ENCODE measurements around the gene HMGN1.
"Not testable (repeated sequence)": the region's sequence is repeated elsewhere in the genome, so short reads cannot be mapped to it uniquely, and the experiment has no call there.

The HMGN1 gene, protein sequence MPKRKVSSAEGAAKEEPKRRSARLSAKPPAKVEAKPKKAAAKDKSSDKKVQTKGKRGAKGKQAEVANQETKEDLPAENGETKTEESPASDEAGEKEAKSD

GRCh38 chr21:39348355-39349210 is at the start of gene HMGN1:
HMGN1 (minus strand) TSS chr21:39349088; CDS start chr21:39348917, 171 bp downstream.
- DNase-seq (ENCODE audit: low read depth in 4 of 4, low spot score in 1 of 4) = peak; percentile 72 to 88 (median 80)

GRCh38 chr21:39397646-39398385 is 48.9 kb upstream of the HMGN1 start:
- no peak for DNase-seq (ENCODE audit: low read depth in 4 of 4, low spot score in 1 of 4)

DNA sequence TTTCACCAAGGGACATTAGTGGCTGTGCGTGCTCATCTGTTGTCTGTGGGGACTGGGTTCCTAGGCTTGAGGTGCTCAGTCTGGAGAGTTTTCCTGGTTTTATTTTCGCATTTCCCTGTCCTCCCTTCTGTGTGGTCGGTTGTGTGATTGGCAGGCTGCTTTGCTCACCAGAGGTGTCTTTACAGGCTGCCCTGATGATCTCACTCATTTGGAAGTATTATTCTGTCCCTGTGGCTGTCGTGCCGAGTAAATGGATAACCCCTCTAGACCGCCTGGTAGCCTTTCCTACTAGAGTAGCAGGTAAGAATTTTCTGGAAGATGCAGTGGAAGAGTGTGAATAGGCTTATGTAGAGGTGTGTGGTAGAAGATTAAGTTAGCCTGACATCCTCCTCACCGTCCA is 44.1 kb upstream of the HMGN1 start:
- no peak for DNase-seq (ENCODE audit: low read depth in 4 of 4, low spot score in 1 of 4)

- DNase-seq (ENCODE audit: low read depth in 4 of 4, low spot score in 1 of 4) = no peak
These were observed 41.4 kb upstream of the HMGN1 start for GRCh38 chr21:39390212-39390765.

DNA sequence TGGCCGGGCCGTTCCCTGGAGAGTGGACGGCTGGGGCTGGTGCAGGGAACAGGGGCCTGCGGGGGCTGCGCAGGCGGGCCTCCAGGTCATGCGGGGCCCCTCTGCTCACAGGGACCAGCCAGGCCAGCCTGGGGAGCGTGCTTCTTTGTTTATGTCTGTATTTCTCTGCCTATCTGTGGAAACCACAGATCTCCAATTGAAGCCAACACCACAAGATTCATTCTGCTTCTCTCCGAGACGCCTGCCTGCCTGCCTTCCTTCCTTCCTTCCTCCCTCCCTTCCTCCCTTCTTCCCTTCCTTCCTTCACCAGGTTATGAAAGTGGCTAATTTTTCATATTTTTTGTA is 39.9 kb upstream of the HMGN1 start:
- no peak for DNase-seq (ENCODE audit: low read depth in 4 of 4, low spot score in 1 of 4)

GRCh38 chr21:39388038-39388810 is 39.3 kb upstream of the HMGN1 start:
- peak; percentile 83 to 93 (median 85) for DNase-seq (ENCODE audit: low read depth in 4 of 4, low spot score in 1 of 4)

GRCh38 chr21:39387461-39388037 is 38.7 kb upstream of the HMGN1 start:
- DNase-seq (ENCODE audit: low read depth in 4 of 4, low spot score in 1 of 4) = peak; percentile 87 to 92 (median 88)

GRCh38 chr21:39386899-39387298 is 38.0 kb upstream of the HMGN1 start:
- DNase-seq (ENCODE audit: low read depth in 4 of 4, low spot score in 1 of 4) = no peak

- DNase-seq (ENCODE audit: low read depth in 4 of 4, low spot score in 1 of 4) = no peak
These were observed 37.3 kb upstream of the HMGN1 start for GRCh38 chr21:39386194-39386593.

GRCh38 chr21:39385299-39386145 is 36.6 kb upstream of the HMGN1 start:
- DNase-seq (ENCODE audit: low read depth in 4 of 4, low spot score in 1 of 4) = peak in 3 of 4 experiments; percentile 7 to 54 (median 47)

DNA sequence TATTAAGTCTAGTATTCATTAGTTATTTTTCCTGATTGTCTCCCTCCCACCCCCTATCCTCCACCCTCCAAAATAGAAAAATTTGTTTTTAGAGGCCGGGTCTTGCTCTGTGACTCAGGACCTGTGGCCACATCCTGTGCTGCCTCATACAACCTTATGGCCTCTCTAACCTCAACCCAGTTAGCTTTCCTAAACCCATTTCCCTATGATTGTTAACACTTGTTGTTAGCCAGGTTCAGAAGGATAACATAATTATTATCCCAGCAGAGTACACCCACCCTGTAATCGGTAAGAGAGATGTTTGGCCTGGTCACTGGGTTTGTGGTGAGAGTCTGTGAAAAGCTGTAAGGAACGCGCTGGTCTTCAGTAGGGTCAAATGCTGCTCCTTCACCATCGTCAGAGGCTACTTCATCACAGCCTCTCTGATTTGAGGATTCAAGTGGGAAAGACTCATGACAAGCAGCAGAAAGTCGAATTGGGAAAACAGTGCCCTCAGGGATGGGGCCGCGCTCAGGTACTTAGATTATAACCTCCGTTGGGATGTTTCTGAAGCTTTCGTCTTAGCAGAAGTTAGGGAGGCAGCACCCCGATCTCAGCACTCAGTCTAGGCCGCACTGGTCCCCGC is 35.9 kb upstream of the HMGN1 start:
- DNase-seq (ENCODE audit: low read depth in 4 of 4, low spot score in 1 of 4) = no peak

DNA sequence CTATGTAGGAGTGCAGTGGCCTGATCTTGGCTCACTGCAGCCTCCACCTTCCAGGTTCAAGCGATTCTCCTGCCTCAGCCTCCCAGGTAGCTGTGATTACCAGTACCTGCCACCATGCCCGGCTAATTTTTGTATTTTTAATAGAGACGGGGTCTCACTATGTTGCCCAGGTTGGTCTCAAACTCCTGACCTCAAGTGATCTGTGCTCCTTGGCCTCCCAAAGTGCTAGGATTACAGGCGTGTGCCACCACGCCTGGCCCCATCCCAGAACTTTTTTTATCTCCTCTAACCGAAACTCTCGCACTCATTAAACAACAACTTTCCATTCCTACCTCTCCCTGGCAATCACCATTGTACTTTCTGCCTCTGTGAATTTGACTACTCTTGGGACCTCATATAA is 33.2 kb upstream of the HMGN1 start:
- not testable (repeated sequence) for DNase-seq (ENCODE audit: low read depth in 4 of 4, low spot score in 1 of 4)

- DNase-seq (ENCODE audit: low read depth in 4 of 4, low spot score in 1 of 4) = no peak
These were observed 32.1 kb upstream of the HMGN1 start for GRCh38 chr21:39381009-39381408.

DNA sequence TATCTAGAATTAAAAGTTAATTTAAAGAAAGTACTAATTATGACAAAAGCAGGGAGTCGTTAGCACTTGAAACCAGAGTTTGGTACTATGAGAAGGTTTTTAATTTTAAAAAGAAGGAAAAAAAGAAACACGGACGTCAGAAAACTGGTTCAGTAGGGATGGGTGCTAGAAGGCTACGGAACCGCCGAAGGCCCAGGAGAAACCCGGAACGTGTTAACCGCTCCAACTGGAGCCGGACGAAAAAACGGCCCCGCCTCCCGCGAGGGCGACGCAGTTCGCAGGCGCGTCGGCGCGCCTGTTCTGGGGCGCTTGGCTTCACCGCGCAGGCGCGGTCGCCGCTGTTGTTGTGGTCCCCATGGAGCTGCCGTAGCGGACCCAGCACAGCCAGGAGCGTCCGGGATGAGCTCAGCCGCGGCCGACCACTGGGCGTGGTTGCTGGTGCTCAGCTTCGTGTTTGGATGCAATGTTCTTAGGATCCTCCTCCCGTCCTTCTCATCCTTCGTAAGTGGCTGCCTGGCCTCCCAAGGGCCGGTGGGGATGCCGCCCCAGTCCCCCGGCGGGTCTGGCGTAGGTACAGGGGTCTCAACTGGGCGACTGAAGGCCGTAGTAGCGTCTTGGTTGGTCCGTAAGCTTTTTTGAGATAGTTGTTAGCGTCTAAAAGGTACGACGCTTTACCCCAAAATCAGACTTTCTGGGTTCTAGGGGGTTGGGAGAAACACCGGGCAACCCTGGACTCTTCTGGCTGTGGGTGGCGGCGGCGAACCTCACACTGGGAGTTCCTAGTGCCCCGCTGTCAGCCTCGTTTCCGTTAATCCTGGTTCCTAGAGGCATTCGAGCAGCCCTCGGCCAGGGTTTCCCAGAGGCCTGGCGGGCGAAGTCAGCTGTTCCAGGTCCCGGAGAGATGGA is 31.4 kb upstream of the HMGN1 start:
- DNase-seq (ENCODE audit: low read depth in 4 of 4, low spot score in 1 of 4) = peak; percentile 72 to 88 (median 82)

DNA sequence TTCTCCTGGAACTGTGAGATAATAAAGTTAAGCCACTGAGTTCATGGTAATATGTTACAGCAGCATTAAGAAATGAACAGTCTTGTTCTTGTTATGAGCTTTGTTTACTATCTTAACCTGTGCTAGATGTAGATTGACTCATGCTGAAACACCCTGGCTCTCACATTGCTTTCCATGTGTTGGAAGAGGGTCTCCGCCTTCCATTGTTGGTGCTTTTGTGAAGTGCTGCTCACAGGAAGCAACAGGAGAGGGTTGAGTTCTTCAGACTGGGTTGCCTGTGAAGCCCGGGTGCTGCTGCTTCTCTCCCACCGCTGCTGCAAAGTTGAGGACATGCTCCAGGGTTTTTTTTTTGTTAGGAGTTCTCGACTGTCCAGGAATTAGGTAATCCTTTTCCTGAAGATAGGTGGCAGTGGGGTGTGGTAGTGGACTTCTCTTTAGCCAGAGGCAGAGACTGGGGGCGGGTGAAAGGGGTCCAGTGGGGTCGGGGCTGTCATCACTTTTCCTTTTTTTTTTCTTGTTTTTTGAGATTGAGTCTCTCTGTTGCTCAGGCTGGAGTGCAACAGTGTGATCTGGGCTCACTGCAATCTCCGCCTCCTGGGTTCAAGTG is 28.7 kb upstream of the HMGN1 start:
- no peak for DNase-seq (ENCODE audit: low read depth in 4 of 4, low spot score in 1 of 4)

- DNase-seq (ENCODE audit: low read depth in 4 of 4, low spot score in 1 of 4) = no peak
These were observed 26.6 kb upstream of the HMGN1 start for GRCh38 chr21:39375446-39375845.

GRCh38 chr21:39374046-39374445 is 25.2 kb upstream of the HMGN1 start:
- no peak for DNase-seq (ENCODE audit: low read depth in 4 of 4, low spot score in 1 of 4)

GRCh38 chr21:39373634-39374033 is 24.7 kb upstream of the HMGN1 start:
- no peak for DNase-seq (ENCODE audit: low read depth in 4 of 4, low spot score in 1 of 4)
